MM.1S (cell line): ENCODE data around the gene TRAF3IP1.
"Not testable (repeated sequence)": the region's sequence is repeated elsewhere in the genome, so short reads cannot be mapped to it uniquely, and the experiment has no call there.

Experiments
- DNase-seq: peaks from one replicate; pipeline ENCODE4 v3.0.0-alpha.2; 2015
- H2AFZ ChIP-seq: fragments of 300-600 bp; sonication (generic); 2 replicates; pipeline ENCODE4 v1.6.0; 2016; ENCODE audit warnings: antibody characterized with exemption, low read length
- H3F3A ChIP-seq: fragments of 300-600 bp; sonication (generic); 2 replicates; pipeline ENCODE4 v1.6.1; 2016; ENCODE audit warnings: mild to moderate bottlenecking, antibody characterized with exemption, low read length, moderate library complexity, mixed read lengths; ENCODE audit not compliant: insufficient read depth
- H3K27ac ChIP-seq: fragments of 300-600 bp; sonication (generic); 2 replicates; pipeline ENCODE4 v1.5.1; 2016; ENCODE audit warnings: mild to moderate bottlenecking, low read length
- H3K27me3 ChIP-seq: fragments of 300-600 bp; sonication (generic); replicated peaks from 2 replicates; pipeline ENCODE4 v1.6.0; 2016; ENCODE audit warnings: low read length; ENCODE audit not compliant: insufficient read depth
- H3K36me3 ChIP-seq: fragments of 300-600 bp; sonication (generic); replicated peaks from 2 replicates; pipeline ENCODE4 v1.6.1; 2016; ENCODE audit warnings: mild to moderate bottlenecking, low read length, mixed read lengths; ENCODE audit not compliant: insufficient read depth
- H3K4me1 ChIP-seq: fragments of 300-600 bp; sonication (generic); 2 replicates; pipeline ENCODE4 v1.6.1; 2016; ENCODE audit warnings: low read length, mixed read lengths
- H3K4me2 ChIP-seq: fragments of 300-600 bp; sonication (generic); 2 replicates; pipeline ENCODE4 v1.6.0; 2016; ENCODE audit warnings: low read depth, low read length
- H3K4me3 ChIP-seq: fragments of 300-600 bp; sonication (generic); 2 replicates; pipeline ENCODE4 v1.5.1; 2016; ENCODE audit warnings: low read length, mixed read lengths
- H3K79me2 ChIP-seq: fragments of 300-600 bp; sonication (generic); 2 replicates; pipeline ENCODE4 v1.6.1; 2016; ENCODE audit warnings: mixed run types, low read length, mixed read lengths
- H3K9ac ChIP-seq: fragments of 300-600 bp; sonication (generic); 2 replicates; pipeline ENCODE4 v1.6.1; 2016; ENCODE audit warnings: low read length, mixed read lengths
- H3K9me2 ChIP-seq: fragments of 300-600 bp; sonication (generic); replicated peaks from 2 replicates; pipeline ENCODE4 v1.6.1; 2016; ENCODE audit warnings: mild to moderate bottlenecking, low read length, mixed read lengths; ENCODE audit not compliant: insufficient read depth
- H3K9me3 ChIP-seq: fragments of 300-600 bp; sonication (generic); replicated peaks from 2 replicates; pipeline ENCODE4 v1.6.1; 2016; ENCODE audit warnings: mild to moderate bottlenecking, low read length, mixed read lengths; ENCODE audit not compliant: insufficient read depth
- H4K20me1 ChIP-seq: fragments of 300-600 bp; sonication (generic); 2 replicates; pipeline ENCODE4 v1.6.1; 2016; ENCODE audit warnings: mild to moderate bottlenecking, low read length, moderate library complexity, mixed read lengths; ENCODE audit not compliant: insufficient read depth
- CTCF ChIP-seq: fragments of 300-600 bp; sonication (generic); IDR thresholded peaks from 2 replicates; pipeline ENCODE4 v1.5.1; 2016; ENCODE audit warnings: antibody characterized with exemption, low read length, mixed read lengths
- EZH2 ChIP-seq: fragments of 300-600 bp; sonication (generic); optimal IDR thresholded peaks from 2 replicates; pipeline ENCODE3; 2017; ENCODE audit warnings: low read depth, mild to moderate bottlenecking, antibody characterized with exemption, low read length, mixed read lengths
- EZH2phosphoT487 ChIP-seq: fragments of 300-600 bp; sonication (generic); IDR thresholded peaks from 2 replicates; pipeline ENCODE4 v1.6.1; 2018; ENCODE audit warnings: antibody characterized with exemption, low read length

TRAF3IP1 gene

DNA sequence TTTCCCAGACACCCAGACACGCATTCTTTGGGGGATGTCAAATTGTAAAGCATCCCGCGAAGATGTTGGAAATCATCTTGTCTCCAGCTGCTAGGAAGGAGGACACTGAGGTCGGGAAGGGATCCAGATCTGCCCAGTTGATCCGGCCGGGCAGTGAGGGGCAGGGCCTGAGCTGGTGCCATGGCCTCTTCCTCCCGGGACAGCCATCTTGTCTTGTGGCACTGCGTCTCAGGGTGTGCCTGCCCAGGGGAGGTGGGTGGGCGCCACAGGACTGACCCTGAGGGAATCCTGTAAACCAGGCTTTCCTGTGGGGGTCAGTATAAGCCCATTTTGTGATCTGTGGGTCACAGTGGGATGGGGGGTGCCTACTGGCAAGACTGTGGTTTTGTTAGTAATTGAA is 10.1 kb downstream of the TRAF3IP1 start:
- no peak overlapping the region for H3K4me2 ChIP-seq
- no peaks in the 10 kb centered on the region for H4K20me1 ChIP-seq
- H3K27ac ChIP-seq = no peak overlapping the region
- no peaks in the 10 kb centered on the region for H3K27me3 ChIP-seq
- no peak overlapping the region for H3K9ac ChIP-seq
- H3K9me2 ChIP-seq = no peaks in the 10 kb centered on the region
- H3K79me2 ChIP-seq = no peaks in the 10 kb centered on the region
- H3K4me3 ChIP-seq = no peak overlapping the region
- DNase-seq = no peak
- H3K9me3 ChIP-seq = no peaks in the 10 kb centered on the region
- TF ChIP-seq EZH2phosphoT487 = no peak
- no peak for TF ChIP-seq CTCF
- no peak for TF ChIP-seq EZH2
- H3F3A ChIP-seq = no peaks in the 10 kb centered on the region
- H3K36me3 ChIP-seq = no peaks in the 10 kb centered on the region; the same call in 1 of the 2 replicates
- no peak overlapping the region for H2AFZ ChIP-seq
- H3K4me1 ChIP-seq = no peaks in the 10 kb centered on the region

- Histone ChIP-seq H3K9me2 (no peaks in the 10 kb centered on the region), H2AFZ (no peak overlapping the region), H3K27ac (no peak overlapping the region), H3K4me2 (no peak overlapping the region), H3K4me3 (no peak overlapping the region), H4K20me1 (no peaks in the 10 kb centered on the region), H3F3A (no peaks in the 10 kb centered on the region), H3K79me2 (no peaks in the 10 kb centered on the region), H3K4me1 (no peaks in the 10 kb centered on the region), H3K9me3 (no peaks in the 10 kb centered on the region), H3K27me3 (no peaks in the 10 kb centered on the region), H3K9ac (no peak overlapping the region), H3K36me3 (no peaks in the 10 kb centered on the region; the same call in 1 of the 2 replicates)
- TF ChIP-seq CTCF (no peak), EZH2 (no peak), EZH2phosphoT487 (no peak)
- no peak for DNase-seq
Measured at GRCh38 chr2:238331916-238332315, 11.6 kb downstream of the TRAF3IP1 start.

DNA sequence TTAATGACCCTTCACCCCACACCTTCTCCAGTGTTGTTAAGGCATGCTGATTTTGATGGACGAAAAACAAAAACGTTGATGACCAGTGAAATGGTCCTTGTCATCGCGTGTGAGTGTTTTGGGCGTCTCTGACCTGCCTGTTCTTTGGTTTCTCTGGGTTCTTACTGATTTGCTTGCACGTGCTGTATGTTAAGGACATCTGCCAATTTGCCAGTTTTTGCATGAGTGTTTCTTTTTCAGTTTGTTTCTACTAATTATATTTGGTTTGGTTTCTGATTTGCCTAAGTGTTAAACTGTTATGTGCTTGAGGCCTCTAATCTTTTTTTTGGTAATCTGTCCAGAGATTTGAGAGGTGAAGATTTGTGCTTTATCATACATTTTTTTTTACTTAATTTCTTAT is 14.6 kb downstream of the TRAF3IP1 start:
- Histone ChIP-seq H3K27ac (no peak overlapping the region), H4K20me1 (no peaks in the 10 kb centered on the region), H3K36me3 (no peaks in the 10 kb centered on the region), H3K27me3 (no peaks in the 10 kb centered on the region), H3F3A (no peaks in the 10 kb centered on the region), H3K9ac (no peak overlapping the region), H3K4me1 (no peaks in the 10 kb centered on the region), H3K79me2 (no peaks in the 10 kb centered on the region), H3K9me2 (no peaks in the 10 kb centered on the region), H3K4me2 (no peak overlapping the region), H2AFZ (no peak overlapping the region), H3K4me3 (no peak overlapping the region), H3K9me3 (no peaks in the 10 kb centered on the region)
- TF ChIP-seq EZH2phosphoT487 = no peak
- no peak for TF ChIP-seq EZH2
- TF ChIP-seq CTCF = no peak
- DNase-seq = no peak

DNA sequence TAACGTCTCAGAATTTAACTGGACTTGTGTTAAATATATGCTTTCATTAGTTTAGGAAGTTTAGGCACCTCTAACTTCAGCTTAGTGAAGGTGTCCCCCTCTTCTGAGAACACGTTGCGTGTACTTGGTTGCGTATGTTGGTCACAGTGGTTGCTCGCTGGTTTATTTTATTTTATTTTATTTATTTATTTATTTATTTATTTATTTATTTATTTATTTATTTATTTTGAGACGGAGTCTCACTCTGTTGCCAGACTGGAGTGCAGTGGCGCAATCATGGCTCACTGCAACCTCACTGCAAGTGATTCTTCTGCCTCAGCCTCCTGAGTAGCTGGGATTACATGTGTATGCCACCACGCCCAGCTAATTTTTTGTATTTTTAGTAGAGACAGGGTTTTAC is 15.3 kb downstream of the TRAF3IP1 start:
- not testable (repeated sequence) for H3K9ac ChIP-seq, H3K4me3 ChIP-seq, H3F3A ChIP-seq, H3K4me2 ChIP-seq, H3K9me3 ChIP-seq, H3K27ac ChIP-seq, H3K4me1 ChIP-seq, H3K79me2 ChIP-seq, H3K9me2 ChIP-seq, H4K20me1 ChIP-seq, H3K36me3 ChIP-seq, DNase-seq, H2AFZ ChIP-seq, H3K27me3 ChIP-seq
